Thymus (tissue), 11 donors: Measurements from ENCODE around the gene PKLR. TPM values are rescaled to one million over a fixed set of nuclear protein-coding genes. Genes with fewer than 3 reads are reported as not detected.
"Not testable (repeated sequence)": the region's sequence is repeated elsewhere in the genome, so short reads cannot be mapped to it uniquely, and the experiment has no call there.

Experiments used
- DNase-seq, 9 donors: peaks; one replicate each; pipeline ENCODE4 v3.0.0-alpha.2; 2013; ENCODE audit warnings: low spot score in 9 of 9, low read depth in 6 of 9, missing footprints in 1 of 9
- H3K27ac ChIP-seq, 2 donors: one replicate each; pipeline ENCODE4 v1.5.1; 2013; ENCODE audit warnings: control low read depth in 1 of 2, low read depth in 1 of 2, low read length in 1 of 2, mild to moderate bottlenecking in 1 of 2, moderate library complexity in 1 of 2
- H3K27me3 ChIP-seq, 2 donors: one replicate each; pipeline ENCODE4 v1.5.1; 2013; ENCODE audit warnings: low read length in 1 of 2; ENCODE audit not compliant: control insufficient read depth in 2 of 2, insufficient read depth in 1 of 2
- H3K36me3 ChIP-seq, 2 donors: one replicate each; pipeline ENCODE4 v1.5.1; 2013; ENCODE audit warnings: low read length in 1 of 2, mild to moderate bottlenecking in 1 of 2, moderate library complexity in 1 of 2; ENCODE audit not compliant: control insufficient read depth in 2 of 2, insufficient read depth in 2 of 2
- H3K4me1 ChIP-seq, 2 donors: one replicate each; pipeline ENCODE4 v1.5.1; 2013; ENCODE audit warnings: low read length in 2 of 2; ENCODE audit not compliant: control insufficient read depth in 2 of 2, insufficient read depth in 2 of 2
- H3K4me3 ChIP-seq, 2 donors: one replicate each; pipeline ENCODE4 v1.5.1; 2013; ENCODE audit warnings: low read length in 2 of 2, control low read depth in 1 of 2, mild to moderate bottlenecking in 1 of 2
- H3K9me3 ChIP-seq, 2 donors: one replicate each; pipeline ENCODE4 v1.5.1; 2013; ENCODE audit warnings: low read length in 1 of 2, mild to moderate bottlenecking in 1 of 2; ENCODE audit not compliant: control insufficient read depth in 2 of 2, insufficient read depth in 1 of 2
- WGBS: extraction: QIAGEN DNeasy Blood & Tissue Kit; methylation state at CpG from one replicate; pipeline ENCODE4 v1.1.7; 2013; 5-methylcytosine and 5-hydroxymethylcytosine counted together
- polyA plus RNA-seq: library from polyadenylated mRNA; stranded (reverse); fragments of 200-250 nt; gene quantifications from one replicate; pipeline ENCODE4 v1.2.3, GENCODE V29; 2013
- total RNA-seq: library from RNA; stranded (reverse); fragments of 120-200 nt; gene quantifications from one replicate; pipeline ENCODE4 v1.2.4, GENCODE V29; 2013
- donor health status: healthy.

The PKLR gene
- total and polyA plus RNA-seq, 2 donors = 0.05 to 0.19 TPM

DNA sequence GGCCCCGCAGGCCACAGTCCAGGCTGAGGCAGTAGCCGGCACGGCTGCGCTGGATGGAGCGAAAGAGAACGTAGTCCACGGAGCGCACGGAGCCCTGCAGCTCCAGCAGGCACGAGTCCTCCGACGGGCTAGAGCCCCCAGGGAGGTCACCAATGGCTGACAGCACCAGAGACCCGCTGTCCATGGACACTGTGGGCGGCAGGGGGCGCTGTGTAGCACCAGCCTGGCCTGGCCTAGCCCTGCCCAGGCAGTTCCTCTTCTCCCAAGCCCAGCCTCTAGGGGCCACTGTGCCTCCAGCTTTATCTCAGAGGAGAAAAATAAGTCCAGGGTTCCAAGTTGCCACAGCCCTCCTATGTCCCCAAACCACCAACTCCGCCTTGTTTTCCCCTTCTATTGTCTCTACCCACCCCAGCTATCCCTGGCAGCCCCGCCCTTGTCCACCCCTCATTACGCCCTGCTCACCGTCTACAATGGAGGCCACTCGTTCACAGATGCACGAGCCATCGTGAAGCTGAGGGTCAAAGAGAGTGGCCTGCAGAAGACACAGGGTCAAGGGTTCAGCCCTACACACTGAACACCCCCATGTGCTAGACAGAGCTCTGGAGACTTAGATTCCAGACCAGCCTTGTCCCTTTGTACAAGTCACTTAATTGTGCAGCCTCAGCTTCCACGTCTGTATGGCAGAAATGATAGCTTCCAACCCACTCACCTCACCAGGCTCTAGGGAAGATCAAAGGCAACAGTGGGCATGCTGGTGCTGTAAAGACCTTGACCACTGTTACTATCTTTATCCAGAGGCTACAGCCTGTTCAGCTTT, 50.4 kb downstream of the PKLR start:
- H3K36me3 ChIP-seq = peaks cover 0 to 6% of the 10 kb centered on the region in 2 donors
- peaks cover 9 to 29% of the 10 kb centered on the region in 2 donors for H3K4me1 ChIP-seq
- H3K27me3 ChIP-seq = no peaks in the 10 kb centered on the region
- H3K27ac ChIP-seq = peak overlapping the region; percentile 78 to 89
- peak overlapping the region; percentile 63 to 74 for H3K4me3 ChIP-seq
- 23% methylated on average over 23 of the region's 23 CpGs for WGBS
- peak; percentile 84 to 97 (median 92) for DNase-seq
- H3K9me3 ChIP-seq = peaks cover 0 to 3% of the 10 kb centered on the region in 2 donors

DNA sequence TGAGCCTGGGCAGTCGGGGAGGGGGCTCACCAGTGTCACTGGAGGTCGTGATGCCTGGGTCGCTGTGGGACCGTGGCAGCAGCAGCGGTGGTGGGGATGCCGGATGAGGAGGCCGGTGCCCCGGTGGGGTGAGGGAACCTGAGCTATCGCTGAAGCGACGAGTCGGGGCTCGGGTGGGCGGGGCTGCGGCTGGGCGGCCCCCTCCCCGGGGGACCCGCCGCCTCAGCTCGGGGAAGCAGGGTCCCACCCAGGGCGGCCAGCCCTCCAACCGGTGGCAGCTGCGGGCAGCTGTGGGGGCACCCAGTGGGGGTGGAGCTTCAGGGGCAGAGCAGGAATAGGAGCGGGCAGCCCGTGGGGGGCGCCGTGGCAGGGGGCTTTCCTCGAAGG, 51.0 kb downstream of the PKLR start:
- Histone ChIP-seq H3K9me3 (peaks cover 0 to 3% of the 10 kb centered on the region in 2 donors), H3K27ac (peak overlapping the region; percentile 78 to 89), H3K36me3 (peaks cover 0 to 6% of the 10 kb centered on the region in 2 donors), H3K4me1 (peaks cover 5 to 26% of the 10 kb centered on the region in 2 donors), H3K27me3 (no peaks in the 10 kb centered on the region), H3K4me3 (peak overlapping the region; percentile 63 to 74)
- DNase-seq = peak in 3 of 9 donors; percentile 64 to 82 (median 72)
- 3% methylated on average over 28 of the region's 28 CpGs for WGBS

DNA sequence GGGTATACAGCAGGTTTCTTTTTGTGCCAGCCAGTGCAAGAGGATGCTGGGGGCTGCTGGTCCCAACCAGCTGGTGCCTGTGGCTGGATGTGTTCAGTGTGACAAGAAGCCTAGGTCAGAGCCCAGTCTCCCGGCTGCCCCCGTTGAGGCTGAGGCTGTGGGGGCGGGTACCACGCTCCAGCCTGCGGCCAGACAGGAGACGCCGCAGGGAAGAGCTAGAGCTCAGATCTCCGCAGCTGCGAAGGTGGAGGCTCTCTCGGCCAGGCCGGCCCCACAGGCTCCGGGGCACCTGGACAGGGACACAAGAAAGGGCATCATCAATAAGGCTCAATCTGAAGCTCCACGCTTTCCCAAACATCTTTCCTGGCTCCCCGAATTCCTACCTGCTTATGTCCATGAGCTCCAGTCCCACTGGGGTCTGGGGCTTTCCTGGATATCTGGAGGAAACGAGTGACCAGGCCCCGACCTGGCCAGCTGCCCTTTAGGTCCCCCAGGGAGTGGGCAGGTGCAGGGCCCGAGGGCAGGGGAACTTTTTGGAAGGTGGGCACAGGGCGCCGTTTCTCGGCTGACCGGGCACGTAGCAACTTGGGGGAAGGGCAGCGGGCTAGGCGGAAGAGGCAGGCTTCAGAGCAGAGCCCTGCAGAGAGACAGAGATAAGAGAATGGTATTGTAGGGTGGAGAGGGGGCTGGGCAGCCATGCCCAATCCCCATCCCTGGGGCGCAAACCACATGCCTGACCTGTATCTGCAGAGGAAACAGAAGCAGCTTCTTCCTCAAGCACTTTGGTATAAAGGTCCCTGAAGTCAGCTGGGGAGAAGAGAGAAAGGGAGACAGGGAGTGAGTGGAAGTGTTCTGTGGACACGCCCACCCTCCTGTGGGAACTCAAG, 53.3 kb downstream of the PKLR start:
- H3K4me1 ChIP-seq = peaks cover 5 to 31% of the 10 kb centered on the region in 2 donors
- WGBS = 98% methylated on average over 26 of the region's 26 CpGs
- peaks cover 0 to 6% of the 10 kb centered on the region in 2 donors for H3K36me3 ChIP-seq
- peaks cover 0 to 8% of the 10 kb centered on the region in 2 donors for H3K9me3 ChIP-seq
- no peak overlapping the region for H3K27ac ChIP-seq
- H3K4me3 ChIP-seq = no peak overlapping the region
- no peak for DNase-seq
- H3K27me3 ChIP-seq = no peaks in the 10 kb centered on the region

DNA sequence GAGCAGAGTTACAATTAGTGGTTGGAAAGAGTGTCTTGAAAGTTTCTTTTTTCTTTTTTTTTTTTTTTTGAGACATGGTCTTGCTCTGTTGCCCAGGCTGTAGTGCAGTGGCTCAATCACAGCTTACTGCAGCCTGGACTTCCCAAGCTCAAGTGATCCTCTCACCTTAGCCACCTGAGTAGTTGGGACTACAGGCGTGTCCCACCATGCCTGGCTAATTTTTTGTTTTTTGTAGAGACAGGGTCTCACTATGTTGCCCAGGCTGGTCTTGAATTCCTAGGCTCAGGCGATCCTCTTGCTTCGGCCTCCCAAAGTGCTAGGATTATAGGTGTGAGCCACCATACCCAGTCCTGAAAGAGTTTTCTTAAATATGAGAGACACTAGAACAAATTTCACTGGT, 54.4 kb downstream of the PKLR start:
- not testable (repeated sequence) for H3K9me3 ChIP-seq, H3K27ac ChIP-seq, DNase-seq, H3K4me3 ChIP-seq, H3K27me3 ChIP-seq, H3K36me3 ChIP-seq
- 96% methylated on average over 3 of the region's 3 CpGs for WGBS
- peaks cover 10 to 34% of the 10 kb centered on the region in 2 donors for H3K4me1 ChIP-seq

DNA sequence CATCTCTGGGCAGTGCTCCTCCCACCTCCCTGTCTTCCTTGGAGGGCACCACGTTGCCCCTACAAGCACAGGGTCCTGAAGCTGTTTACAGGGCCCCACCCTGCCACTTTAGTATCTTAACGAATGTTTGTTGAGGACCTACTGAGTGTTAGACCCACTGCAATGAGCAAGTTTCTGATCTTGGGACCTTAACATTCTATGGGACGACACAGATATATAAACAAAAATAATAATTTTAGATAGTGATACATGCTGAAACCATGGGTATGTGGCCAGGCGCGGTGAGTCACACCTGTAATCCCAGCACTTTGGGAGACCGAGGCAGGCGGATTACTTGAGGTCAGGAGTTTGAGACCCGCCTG, 56.1 kb downstream of the PKLR start:
- peak overlapping the region; percentile 54 to 59 for H3K4me3 ChIP-seq
- H3K27me3 ChIP-seq = no peaks in the 10 kb centered on the region
- peaks cover 0 to 5% of the 10 kb centered on the region in 2 donors for H3K9me3 ChIP-seq
- H3K4me1 ChIP-seq = peaks cover 19 to 40% of the 10 kb centered on the region in 2 donors
- H3K36me3 ChIP-seq = peaks cover 0 to 6% of the 10 kb centered on the region in 2 donors
- 77% methylated on average over 8 of the region's 8 CpGs for WGBS
- no peak for DNase-seq
- peak overlapping the region; percentile 72 to 91 for H3K27ac ChIP-seq

DNA sequence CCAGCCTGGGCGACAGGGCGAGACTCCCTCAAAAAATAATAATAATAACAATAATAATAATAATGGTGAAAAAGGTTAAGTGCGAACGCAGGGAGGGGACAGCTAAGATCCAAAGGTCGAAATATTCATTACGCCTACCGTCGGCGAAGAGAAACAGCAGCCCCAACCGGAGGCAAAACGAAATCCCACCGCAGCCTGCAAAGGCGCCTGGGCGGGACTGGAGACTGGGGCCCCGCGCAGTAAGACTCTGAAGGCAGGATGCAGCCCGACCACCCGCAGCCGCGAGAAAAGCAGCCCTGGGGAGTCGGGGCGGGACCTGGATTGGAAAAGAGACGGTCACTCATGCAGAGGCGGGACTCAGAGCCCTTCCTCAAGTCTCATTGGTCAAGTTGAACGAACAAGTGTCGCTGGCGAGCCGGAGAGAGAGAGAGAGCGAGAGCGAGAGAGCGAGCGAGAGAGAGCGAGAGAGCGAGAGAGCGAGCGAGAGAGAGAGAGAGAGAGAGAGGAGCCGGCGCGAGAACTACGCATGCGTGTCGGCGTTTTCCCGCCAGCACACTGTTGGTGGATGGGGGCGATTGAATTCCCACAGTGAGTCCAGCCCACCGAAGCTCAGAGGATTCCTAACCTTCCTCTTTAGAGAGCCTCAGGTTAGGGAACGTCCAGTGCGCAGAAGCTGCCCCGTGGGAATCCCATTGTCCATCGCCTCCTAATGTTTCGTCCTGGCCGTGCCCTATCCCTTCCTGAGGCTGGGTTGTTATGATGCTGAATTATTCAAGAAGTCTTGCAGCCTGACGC, 56.7 kb downstream of the PKLR start:
- under 1% methylated on average over 53 of the region's 53 CpGs for WGBS
- Histone ChIP-seq H3K36me3 (peaks cover 0 to 7% of the 10 kb centered on the region in 2 donors), H3K4me1 (peaks cover 20 to 36% of the 10 kb centered on the region in 2 donors), H3K27me3 (no peaks in the 10 kb centered on the region), H3K9me3 (peaks cover 0 to 5% of the 10 kb centered on the region in 2 donors), H3K27ac (peak overlapping the region; percentile 72 to 91), H3K4me3 (peak overlapping the region; percentile 54 to 59)
- peak; percentile 86 to 99 (median 94) for DNase-seq

GRCh38 chr1:155242805-155243358, 58.4 kb downstream of the PKLR start:
- H3K4me1 ChIP-seq = peaks cover 20 to 36% of the 10 kb centered on the region in 2 donors
- H3K27me3 ChIP-seq = no peaks in the 10 kb centered on the region
- no peak for DNase-seq
- H3K9me3 ChIP-seq = peaks cover 0 to 5% of the 10 kb centered on the region in 2 donors
- H3K36me3 ChIP-seq = peaks cover 6 to 13% of the 10 kb centered on the region in 2 donors
- H3K4me3 ChIP-seq = peak overlapping the region; percentile 54 to 59
- WGBS = 96% methylated on average over 3 of the region's 3 CpGs
- peak overlapping the region in 1 of 2 donors; percentile 91 for H3K27ac ChIP-seq

GRCh38 chr1:155241841-155242264, 59.4 kb downstream of the PKLR start:
- H3K4me1 ChIP-seq = peaks cover 20 to 36% of the 10 kb centered on the region in 2 donors
- no peak overlapping the region for H3K4me3 ChIP-seq
- H3K36me3 ChIP-seq = peaks cover 12 to 16% of the 10 kb centered on the region in 2 donors
- H3K9me3 ChIP-seq = peaks cover 0 to 5% of the 10 kb centered on the region in 2 donors
- WGBS = 74% methylated on average over 4 of the region's 4 CpGs
- H3K27ac ChIP-seq = peak overlapping the region in 1 of 2 donors; percentile 34
- DNase-seq = no peak
- H3K27me3 ChIP-seq = no peaks in the 10 kb centered on the region
